ENCODE data around the gene CBY3.
"Not testable (repeated sequence)": the region's sequence is repeated elsewhere in the genome, so short reads cannot be mapped to it uniquely, and the experiment has no call there.

CBY3 gene

DNA sequence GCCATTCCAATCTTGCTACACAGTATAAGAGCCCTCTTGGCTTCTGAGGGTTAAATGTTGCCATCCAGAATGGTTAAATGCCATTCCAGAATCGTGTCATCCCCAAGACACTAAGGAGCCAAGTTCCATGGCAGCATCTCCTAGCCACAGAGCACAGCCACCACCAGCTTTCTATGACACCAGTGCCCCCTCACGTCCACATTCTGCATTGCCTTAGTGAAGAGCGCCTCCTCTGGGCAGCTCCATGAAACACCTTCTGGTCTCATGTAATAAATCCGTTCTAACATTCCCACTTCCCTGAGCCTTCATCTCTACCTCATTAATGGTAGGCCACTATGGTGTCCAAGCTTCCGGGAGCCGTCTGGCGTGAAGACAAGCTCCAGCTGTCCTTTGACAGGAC is 12.4 kb downstream of the CBY3 start:
- peak; percentile 87 for DNase-seq (ENCODE audit: low read depth, low spot score)

DNA sequence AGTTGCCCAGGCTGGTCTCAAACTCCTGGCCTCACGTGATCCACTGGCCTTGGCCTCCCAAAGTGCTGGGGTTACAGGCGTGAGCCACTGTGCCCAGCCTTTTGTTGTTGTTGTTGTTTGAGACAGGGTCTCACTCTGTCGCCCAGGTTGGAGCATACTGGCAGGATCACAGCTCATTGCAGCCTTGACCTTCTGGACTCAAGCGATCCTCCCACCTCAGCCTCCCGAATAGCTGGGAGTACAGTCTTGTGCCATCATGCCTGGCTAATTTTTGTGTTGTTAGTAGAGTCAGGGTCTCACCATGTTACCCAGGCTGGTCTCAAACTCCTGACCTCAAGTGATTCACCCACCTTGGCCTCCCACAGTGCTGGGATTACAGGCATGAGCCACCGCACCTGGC is 19.2 kb downstream of the CBY3 start:
- not testable (repeated sequence) for DNase-seq (ENCODE audit: low read depth, low spot score)

DNA sequence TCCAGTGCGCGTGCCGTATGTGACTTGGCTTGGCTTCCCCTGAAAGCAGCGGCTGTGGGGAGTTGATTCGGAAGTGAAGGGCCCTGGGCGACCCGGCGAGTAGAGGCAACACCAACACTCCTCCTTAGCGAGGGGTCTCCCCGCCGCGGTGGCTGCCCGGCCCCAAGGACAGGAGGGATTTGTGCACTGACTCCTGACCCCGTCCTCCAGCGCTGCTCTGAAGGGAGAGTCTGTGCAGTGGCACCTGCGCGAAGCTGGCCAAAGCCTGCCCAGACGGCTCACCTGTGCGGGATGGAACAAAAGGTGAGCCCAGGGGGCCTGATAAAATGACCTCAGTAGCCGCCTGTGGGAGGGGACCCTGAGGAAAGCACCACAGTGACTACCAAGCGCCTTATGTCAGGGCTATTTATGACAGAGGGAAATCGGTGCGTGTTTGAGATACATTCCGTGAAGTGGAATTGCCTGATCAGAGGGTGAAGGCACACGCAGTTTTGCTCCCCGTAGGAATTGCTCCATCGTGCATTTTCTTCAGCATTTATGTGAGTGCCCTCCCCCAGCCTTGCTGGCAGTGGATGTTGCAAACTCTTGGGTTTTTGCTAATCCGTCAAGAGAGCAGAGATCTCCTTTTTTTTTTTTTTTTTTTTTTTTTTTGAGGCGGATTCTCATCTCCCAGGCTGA is 22.5 kb downstream of the CBY3 start:
- peak; percentile 34 for DNase-seq (ENCODE audit: low read depth, low spot score)

DNA sequence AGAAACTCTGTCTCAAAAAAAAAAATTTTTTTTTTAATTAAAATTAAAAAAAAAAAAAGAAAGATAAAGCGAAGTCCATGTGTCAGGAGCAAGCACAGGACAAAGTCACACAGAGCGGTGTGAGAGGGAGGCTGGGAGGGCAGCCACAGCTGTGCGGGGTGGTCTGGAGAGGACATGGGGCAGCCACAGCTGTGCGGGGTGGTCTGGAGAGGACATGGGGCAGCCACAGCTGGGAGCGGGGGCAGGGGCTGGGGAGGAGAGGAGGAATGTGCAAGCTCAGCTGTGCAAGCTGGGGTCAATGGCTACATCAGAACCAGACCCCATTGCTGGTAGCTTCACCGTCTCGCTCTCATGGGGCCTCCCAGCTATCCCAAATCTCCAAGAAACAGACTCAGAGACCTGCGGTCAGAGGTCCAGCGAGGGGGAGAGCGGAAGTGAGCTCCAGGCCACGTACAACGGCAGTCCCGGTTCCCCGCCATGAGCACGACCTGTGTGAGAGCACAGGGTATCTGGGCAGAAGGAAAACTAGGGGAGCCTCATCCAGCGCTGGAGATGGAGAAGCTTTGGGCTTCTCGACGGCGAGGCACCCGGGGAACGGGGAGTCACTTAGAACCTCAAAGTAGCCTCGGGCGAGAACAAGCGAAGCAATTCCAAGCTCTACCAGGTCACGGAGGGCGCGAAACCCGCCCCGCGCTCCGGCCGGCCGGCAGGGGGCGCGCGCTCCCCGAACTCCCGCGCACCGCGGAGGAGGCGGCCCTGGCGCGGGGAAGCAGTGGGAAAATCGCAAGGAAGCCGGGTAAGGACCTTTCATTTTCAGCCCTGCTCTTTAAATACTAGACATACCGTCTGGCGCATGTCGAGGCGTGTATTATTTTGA is 23.3 kb downstream of the CBY3 start:
- not testable (repeated sequence) for DNase-seq (ENCODE audit: low read depth, low spot score)

DNA sequence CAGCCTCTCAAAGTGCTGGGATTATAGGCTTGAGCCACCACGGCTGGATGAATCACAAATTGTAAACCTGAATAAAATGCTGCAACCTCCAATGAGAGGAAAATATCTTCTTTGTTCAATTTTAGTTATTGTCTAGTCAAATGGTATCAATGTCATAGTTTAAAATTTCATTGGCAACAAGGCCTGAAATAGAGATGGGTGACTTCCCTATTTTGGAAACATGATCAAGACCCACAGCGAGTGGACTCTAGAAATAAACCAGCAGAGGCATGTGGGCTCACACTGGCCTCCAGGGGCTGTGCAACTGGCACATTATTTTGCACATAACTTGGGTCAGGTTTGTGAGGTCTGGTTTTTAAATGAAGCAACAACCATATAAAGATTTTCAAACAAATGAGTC is 27.7 kb downstream of the CBY3 start:
- DNase-seq (ENCODE audit: low read depth, low spot score), result not testable (repeated sequence)

DNA sequence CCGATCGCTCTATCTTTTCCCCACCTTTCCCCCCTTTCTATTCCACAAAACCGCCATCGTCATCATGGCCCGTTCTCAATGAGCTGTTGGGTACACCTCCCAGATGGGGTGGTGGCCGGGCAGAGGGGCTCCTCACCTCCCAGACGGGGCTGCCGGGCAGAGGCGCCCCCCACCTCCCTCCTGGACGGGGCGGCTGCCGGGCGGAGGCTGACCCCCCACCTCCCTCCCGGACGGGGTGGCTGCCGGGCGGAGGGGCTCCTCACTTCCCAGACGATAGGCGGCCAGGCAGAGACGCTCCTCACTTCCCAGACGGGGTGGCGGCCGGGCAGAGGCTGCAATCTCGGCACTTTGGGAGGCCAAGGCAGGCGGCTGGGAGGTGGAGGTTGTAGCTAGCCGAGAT is 30.6 kb downstream of the CBY3 start:
- not testable (repeated sequence) for DNase-seq (ENCODE audit: low read depth, low spot score)

DNA sequence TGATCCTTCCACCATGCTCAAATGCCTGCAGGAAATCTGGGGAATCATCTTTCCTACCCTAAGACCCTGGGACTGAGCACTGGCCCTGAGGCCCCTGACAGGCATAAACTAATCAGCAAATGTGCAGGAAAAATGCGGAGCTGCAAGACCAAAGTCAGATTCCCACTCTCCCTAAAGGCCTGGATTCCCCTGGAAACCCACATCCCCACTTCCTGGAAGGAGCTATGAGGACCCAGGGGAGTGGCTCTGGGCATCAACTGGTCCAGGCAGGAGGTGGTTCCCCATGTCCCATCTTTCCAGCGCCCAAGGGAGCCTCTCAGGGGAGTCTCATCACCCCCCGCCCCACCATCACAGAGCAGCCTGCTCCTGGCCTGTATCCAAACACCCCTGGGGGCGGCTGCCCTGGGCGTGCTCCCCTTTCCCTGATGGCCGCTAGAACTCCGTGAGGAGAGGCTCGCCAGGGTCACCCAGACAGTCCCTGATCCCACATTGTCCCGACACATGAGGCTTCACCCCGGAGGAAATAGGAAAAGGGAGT is 31.6 kb downstream of the CBY3 start:
- DNase-seq (ENCODE audit: low read depth, low spot score), result not testable (repeated sequence)

DNA sequence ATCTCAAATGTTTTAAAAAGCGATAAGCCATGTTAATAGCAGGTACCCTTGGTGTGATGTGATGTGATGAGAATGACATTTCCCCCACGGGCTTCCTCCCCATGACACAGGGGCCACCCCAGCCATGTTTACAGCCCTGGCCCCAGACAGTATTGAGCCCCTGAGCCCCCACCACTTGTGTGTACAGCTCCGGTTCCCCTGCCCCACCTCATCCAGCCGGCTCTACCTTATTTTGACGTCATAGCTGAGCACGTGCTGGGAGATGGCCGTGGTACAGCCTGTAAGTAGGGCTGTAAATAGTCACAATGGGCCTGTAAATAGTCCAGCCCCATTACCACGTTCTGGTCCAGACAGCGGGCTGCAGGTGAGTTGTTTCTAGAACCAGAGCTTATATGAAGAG is 32.4 kb downstream of the CBY3 start:
- DNase-seq (ENCODE audit: low read depth, low spot score), result no peak

DNA sequence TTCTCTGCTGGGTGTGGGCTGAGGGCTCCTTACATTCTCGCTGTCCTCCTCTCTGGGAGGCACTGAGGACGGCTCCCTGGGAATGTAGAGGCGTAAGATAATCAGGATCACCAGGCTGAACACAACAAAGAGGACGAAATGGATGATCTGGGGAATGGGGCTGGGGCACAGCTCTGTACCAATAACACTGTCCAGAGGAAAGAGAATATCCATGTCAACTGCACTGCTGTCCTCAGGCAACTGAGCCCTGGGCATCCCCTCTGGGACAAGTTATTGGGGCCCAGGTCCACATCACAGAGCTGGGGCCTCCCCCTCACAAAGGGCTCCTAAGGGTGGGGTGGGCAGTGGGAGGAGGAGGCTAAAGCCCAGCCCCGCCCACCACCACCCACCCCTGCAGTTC is 36.1 kb downstream of the CBY3 start:
- not testable (repeated sequence) for DNase-seq (ENCODE audit: low read depth, low spot score)

DNA sequence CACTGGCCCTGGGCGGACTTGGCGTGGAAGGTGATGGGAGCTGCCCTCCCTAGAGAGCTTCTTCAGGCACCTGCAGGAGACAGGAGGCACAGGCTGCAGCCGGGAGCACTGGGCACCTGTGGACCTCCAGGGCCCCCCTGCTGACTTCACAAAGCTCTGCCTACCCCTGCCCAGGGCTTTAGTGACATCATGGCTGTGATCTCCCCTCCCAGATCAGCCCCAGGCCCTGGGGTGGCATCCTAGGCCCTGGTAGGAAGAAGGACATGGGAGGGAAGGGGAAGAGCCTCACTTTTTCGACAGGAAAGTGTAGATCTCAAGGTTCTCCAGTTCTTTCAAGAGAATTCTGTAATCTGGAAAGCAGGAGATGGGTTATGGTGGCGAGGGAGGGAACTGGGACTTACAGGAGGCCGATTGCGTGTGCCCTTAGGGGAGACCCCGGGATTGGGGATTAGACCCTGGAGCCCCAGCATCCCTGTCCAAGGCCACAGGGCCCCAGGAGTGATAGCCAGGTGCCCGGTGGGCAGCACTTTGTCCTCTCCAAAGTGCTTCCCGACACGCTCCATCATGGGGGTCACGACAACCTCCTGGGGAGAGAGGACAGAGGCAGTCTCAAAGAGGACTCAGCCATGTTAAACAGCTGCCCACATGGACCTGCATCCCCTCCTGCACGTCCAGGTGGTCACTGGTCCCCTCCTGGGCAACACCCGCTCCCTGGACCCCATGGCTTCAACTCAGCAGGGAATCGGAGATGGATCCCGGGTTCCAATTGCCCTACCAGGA is 37.5 kb downstream of the CBY3 start:
- not testable (repeated sequence) for DNase-seq (ENCODE audit: low read depth, low spot score)

DNA sequence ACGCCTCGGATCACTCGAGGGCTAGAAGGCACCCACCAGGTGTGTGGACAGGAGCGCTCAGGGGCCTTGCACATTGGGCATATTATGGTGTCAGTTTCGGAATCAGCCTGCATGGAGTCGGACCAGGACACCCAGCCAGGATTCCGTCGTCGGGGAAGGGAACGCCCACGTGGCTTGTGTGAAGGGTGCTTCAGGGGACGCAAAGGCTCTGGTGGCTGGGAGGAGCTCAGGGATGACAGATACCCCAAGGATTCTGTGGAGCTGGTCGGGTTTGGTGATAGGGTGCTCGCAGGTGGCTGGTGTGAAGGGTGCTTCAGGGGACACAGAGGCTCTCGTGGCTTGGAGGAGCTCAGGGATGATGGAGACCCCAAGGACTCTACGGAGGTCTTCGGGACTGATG is 38.2 kb downstream of the CBY3 start:
- DNase-seq (ENCODE audit: low read depth, low spot score), result not testable (repeated sequence)

DNA sequence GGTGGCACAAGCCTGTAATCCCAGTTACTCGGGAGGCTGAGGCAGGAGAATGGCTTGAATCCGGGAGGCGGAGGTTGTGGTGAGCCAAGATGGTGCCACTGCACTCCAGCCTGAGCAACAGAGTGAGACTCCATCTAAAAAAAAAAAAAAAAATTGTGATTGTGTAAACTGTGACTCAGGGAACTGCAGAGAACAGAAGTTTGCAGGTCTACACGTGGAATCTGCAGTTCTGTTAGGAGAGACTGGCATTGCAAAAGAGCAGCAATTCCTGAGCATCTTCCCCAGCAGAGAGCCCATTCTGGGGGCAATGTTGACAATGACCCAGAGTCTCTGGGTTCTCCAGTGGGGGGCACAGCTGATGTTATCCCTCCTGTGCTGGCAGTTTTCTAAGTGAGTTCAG is 39.1 kb downstream of the CBY3 start:
- not testable (repeated sequence) for DNase-seq (ENCODE audit: low read depth, low spot score)

DNA sequence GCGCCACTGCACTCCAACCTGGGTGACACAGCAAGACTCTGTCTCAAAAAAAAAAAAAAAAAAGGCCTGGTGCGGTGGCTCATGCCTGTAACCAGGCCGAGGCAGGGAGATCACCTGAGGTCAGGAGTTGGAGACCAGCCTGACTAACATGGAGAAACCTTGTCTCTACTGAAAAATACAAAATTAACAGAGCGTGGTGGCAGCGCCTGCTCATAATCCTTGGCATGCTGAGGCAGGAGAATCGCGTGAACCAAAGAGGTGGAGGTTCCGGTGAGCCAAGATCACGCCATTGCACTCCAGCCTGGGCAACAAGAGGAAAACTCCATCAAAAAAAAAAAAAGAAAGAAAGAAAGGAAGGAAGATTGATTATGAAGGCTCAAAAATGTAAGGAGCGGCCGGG is 41.5 kb downstream of the CBY3 start:
- not testable (repeated sequence) for DNase-seq (ENCODE audit: low read depth, low spot score)

DNA sequence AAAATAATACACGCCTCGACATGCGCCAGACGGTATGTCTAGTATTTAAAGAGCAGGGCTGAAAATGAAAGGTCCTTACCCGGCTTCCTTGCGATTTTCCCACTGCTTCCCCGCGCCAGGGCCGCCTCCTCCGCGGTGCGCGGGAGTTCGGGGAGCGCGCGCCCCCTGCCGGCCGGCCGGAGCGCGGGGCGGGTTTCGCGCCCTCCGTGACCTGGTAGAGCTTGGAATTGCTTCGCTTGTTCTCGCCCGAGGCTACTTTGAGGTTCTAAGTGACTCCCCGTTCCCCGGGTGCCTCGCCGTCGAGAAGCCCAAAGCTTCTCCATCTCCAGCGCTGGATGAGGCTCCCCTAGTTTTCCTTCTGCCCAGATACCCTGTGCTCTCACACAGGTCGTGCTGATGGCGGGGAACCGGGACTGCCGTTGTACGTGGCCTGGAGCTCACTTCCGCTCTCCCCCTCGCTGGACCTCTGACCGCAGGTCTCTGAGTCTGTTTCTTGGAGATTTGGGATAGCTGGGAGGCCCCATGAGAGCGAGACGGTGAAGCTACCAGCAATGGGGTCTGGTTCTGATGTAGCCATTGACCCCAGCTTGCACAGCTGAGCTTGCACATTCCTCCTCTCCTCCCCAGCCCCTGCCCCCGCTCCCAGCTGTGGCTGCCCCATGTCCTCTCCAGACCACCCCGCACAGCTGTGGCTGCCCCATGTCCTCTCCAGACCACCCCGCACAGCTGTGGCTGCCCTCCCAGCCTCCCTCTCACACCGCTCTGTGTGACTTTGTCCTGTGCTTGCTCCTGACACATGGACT is 46.3 kb downstream of the CBY3 start:
- not testable (repeated sequence) for DNase-seq (ENCODE audit: low read depth, low spot score)

DNA sequence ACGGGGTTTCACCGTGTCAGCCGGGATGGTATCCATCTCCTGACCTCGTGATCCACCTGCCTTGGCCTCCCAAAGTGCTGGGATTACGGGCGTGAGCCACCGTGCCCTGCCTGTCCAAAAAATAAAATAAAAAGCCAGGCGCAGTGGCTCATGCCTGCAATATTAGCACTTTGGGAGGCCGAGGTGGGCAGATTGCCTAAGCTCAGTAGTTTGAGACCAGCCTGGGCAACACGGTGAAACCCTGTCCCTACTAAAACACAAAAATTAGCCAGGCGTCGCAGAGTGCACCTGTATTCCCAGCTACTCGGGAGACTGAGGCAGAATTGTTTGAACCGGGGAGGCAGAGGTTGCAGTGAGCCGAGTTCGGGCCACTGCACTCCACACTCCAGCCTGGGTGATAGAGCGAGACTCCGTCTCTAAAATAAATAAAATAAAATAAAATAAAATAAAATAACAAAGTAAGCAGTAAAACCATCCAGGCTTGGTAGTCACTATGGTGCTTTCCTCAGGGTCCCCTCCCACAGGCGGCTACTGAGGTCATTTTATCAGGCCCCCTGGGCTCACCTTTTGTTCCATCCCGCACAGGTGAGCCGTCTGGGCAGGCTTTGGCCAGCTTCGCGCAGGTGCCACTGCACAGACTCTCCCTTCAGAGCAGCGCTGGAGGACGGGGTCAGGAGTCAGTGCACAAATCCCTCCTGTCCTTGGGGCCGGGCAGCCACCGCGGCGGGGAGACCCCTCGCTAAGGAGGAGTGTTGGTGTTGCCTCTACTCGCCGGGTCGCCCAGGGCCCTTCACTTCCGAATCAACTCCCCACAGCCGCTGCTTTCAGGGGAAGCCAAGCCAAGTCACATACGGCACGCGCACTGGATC is 47.1 kb downstream of the CBY3 start:
- DNase-seq (ENCODE audit: low read depth, low spot score), result not testable (repeated sequence)

All from ELF-1 (cell line).